H9 (cell line): ENCODE results near the gene GJA8. TPM values are rescaled to one million over a fixed set of nuclear protein-coding genes. Genes with fewer than 3 reads are reported as not detected.

ENCODE experiments used
- DNase-seq: peaks from one replicate; pipeline ENCODE4 v3.0.0-alpha.2; 2017
- H2AFZ ChIP-seq: one replicate; pipeline ENCODE4 v1.6.1; 2013; ENCODE audit warnings: mild to moderate bottlenecking, low read length, control low read depth, moderate library complexity
- H2AK5ac ChIP-seq: 2 replicates; pipeline ENCODE4 v1.6.1; 2013; ENCODE audit warnings: low read length, control low read depth, mixed read lengths; ENCODE audit not compliant: insufficient read length
- H2BK120ac ChIP-seq: one replicate; pipeline ENCODE4 v1.6.1; 2013; ENCODE audit warnings: low read depth, mild to moderate bottlenecking, low read length, control low read depth, inconsistent platforms; ENCODE audit not compliant: poor library complexity, severe bottlenecking
- H2BK12ac ChIP-seq: 2 replicates; pipeline ENCODE4 v1.6.1; 2013; ENCODE audit warnings: low read length, control low read depth, mixed read lengths, low read depth; ENCODE audit not compliant: insufficient read length
- H2BK15ac ChIP-seq: 2 replicates; pipeline ENCODE4 v1.6.1; 2013; ENCODE audit warnings: low read depth, low read length, control low read depth
- H2BK20ac ChIP-seq: one replicate; pipeline ENCODE4 v1.6.1; 2013; ENCODE audit warnings: low read depth, mild to moderate bottlenecking, low read length, control low read depth, inconsistent platforms; ENCODE audit not compliant: poor library complexity, severe bottlenecking
- H2BK5ac ChIP-seq: 2 replicates; pipeline ENCODE4 v1.6.1; 2013; ENCODE audit warnings: low read length, control low read depth, mixed read lengths; ENCODE audit not compliant: insufficient read length
- H3K14ac ChIP-seq: 2 replicates; pipeline ENCODE4 v1.6.1; 2013; ENCODE audit warnings: low read length, control low read depth; ENCODE audit not compliant: insufficient read depth
- H3K18ac ChIP-seq: 2 replicates; pipeline ENCODE4 v1.6.1; 2013; ENCODE audit warnings: low read depth, mild to moderate bottlenecking, mixed read lengths, low read length, control low read depth; ENCODE audit not compliant: insufficient read length
- H3K23ac ChIP-seq: 2 replicates; pipeline ENCODE4 v1.6.1; 2013; ENCODE audit warnings: low read length, control low read depth, mixed read lengths, low read depth; ENCODE audit not compliant: insufficient read length
- H3K23me2 ChIP-seq: 2 replicates; pipeline ENCODE4 v1.6.1; 2013; ENCODE audit warnings: low read depth, mild to moderate bottlenecking, mixed read lengths, low read length, control low read depth; ENCODE audit not compliant: insufficient read length, poor library complexity, severe bottlenecking
- H3K27ac ChIP-seq: 2 replicates; pipeline ENCODE4 v1.5.1; 2013; ENCODE audit warnings: low read length, control low read depth, mixed read lengths, low read depth; ENCODE audit not compliant: insufficient read length
- H3K27me3 ChIP-seq: 2 replicates; pipeline ENCODE4 v1.6.1; 2013; ENCODE audit warnings: low read length, control low read depth, inconsistent platforms; ENCODE audit not compliant: insufficient read depth
- H3K4ac ChIP-seq: 2 replicates; pipeline ENCODE4 v1.6.1; 2013; ENCODE audit warnings: low read depth, mild to moderate bottlenecking, control low read depth, inconsistent platforms, low read length, moderate library complexity
- H3K4me1 ChIP-seq: 2 replicates; pipeline ENCODE4 v1.6.1; 2013; ENCODE audit warnings: low read length, control low read depth, inconsistent platforms; ENCODE audit not compliant: insufficient read depth
- H3K4me2 ChIP-seq: 2 replicates; pipeline ENCODE4 v1.6.1; 2013; ENCODE audit warnings: low read length, control low read depth, mixed read lengths; ENCODE audit not compliant: insufficient read length, insufficient read depth
- H3K56ac ChIP-seq: 2 replicates; pipeline ENCODE4 v1.6.1; 2013; ENCODE audit warnings: low read depth, mild to moderate bottlenecking, mixed read lengths, low read length, control low read depth; ENCODE audit not compliant: insufficient read length
- H3K79me1 ChIP-seq: 2 replicates; pipeline ENCODE4 v1.6.1; 2013; ENCODE audit warnings: low read depth, mild to moderate bottlenecking, moderate library complexity, low read length, control low read depth, inconsistent platforms; ENCODE audit not compliant: insufficient read depth, poor library complexity, severe bottlenecking
- H3K79me2 ChIP-seq: 2 replicates; pipeline ENCODE4 v1.6.1; 2013; ENCODE audit warnings: low read length, control low read depth, inconsistent platforms; ENCODE audit not compliant: insufficient read depth
- H3K9ac ChIP-seq: 2 replicates; pipeline ENCODE4 v1.6.1; 2013; ENCODE audit warnings: low read length, control low read depth, mixed read lengths; ENCODE audit not compliant: insufficient read length; ENCODE audit errors: extremely low read depth
- H3K9me3 ChIP-seq: one replicate; pipeline ENCODE4 v1.6.1; 2013; ENCODE audit warnings: low read depth, low read length, inconsistent platforms; ENCODE audit not compliant: control insufficient read depth
- H3T11ph ChIP-seq: one replicate; pipeline ENCODE4 v1.6.1; 2013; ENCODE audit warnings: mild to moderate bottlenecking, low read length, control low read depth, inconsistent platforms
- H4K20me1 ChIP-seq: one replicate; pipeline ENCODE4 v1.6.1; 2013; ENCODE audit not compliant: control insufficient read depth, insufficient read length, insufficient read depth
- H4K5ac ChIP-seq: 2 replicates; pipeline ENCODE4 v1.6.1; 2013; ENCODE audit warnings: low read depth, mild to moderate bottlenecking, mixed read lengths, low read length, control low read depth; ENCODE audit not compliant: insufficient read length
- H4K8ac ChIP-seq: replicated peaks from 2 replicates; pipeline ENCODE4 v1.6.1; 2013; ENCODE audit warnings: low read length, control low read depth, mixed read lengths, low read depth; ENCODE audit not compliant: insufficient read length
- H4K91ac ChIP-seq: 2 replicates; pipeline ENCODE4 v1.6.1; 2013; ENCODE audit warnings: low read depth, mild to moderate bottlenecking, moderate library complexity, mixed read lengths, low read length, control low read depth; ENCODE audit not compliant: insufficient read length
- H3K27ac Mint-ChIP-seq, 3 experiments: 2 replicates in 2 of 3; 3 replicates in 1 of 3; pipeline ENCODE4 v1.8.0; 2020 to 2021; ENCODE audit warnings: mixed read lengths in 3 of 3, mild to moderate bottlenecking in 1 of 3, moderate library complexity in 1 of 3
- H3K27me3 Mint-ChIP-seq: 2 replicates; pipeline ENCODE4 v1.8.0; 2021; ENCODE audit warnings: low read depth, mild to moderate bottlenecking, moderate library complexity, mixed read lengths
- H3K36me3 Mint-ChIP-seq, 3 experiments: 2 replicates in 2 of 3; 3 replicates in 1 of 3; pipeline ENCODE4 v1.8.0; 2020 to 2021; ENCODE audit warnings: low read depth in 3 of 3, mixed read lengths in 3 of 3; ENCODE audit not compliant: insufficient read depth in 1 of 3
- H3K4me1 Mint-ChIP-seq, 2 experiments: 2 replicates each; pipeline ENCODE4 v1.8.0; 2020; ENCODE audit warnings: mixed read lengths in 2 of 2
- H3K4me3 Mint-ChIP-seq, 2 experiments: 2 replicates in 1 of 2; 3 replicates in 1 of 2; pipeline ENCODE4 v1.8.0; 2020 to 2021; ENCODE audit warnings: mild to moderate bottlenecking in 2 of 2, mixed read lengths in 2 of 2, moderate library complexity in 1 of 2
- H3K9me3 Mint-ChIP-seq, 2 experiments: 2 replicates in 1 of 2; 3 replicates in 1 of 2; pipeline ENCODE4 v1.8.0; 2020; ENCODE audit warnings: mild to moderate bottlenecking in 2 of 2, mixed read lengths in 2 of 2, moderate library complexity in 1 of 2
- CTCF ChIP-seq: fragments of 200-600 bp; sonication (generic); conservative IDR thresholded peaks from 3 replicates; pipeline ENCODE4 v1.8.0; 2021; ENCODE audit warnings: antibody characterized with exemption, mild to moderate bottlenecking
- WGBS: extraction: QIAGEN DNeasy Blood & Tissue Kit; methylation state at CpG from one replicate; pipeline ENCODE4 v1.1.7; 2013; ENCODE audit warnings: missing lambda C conversion rate, low lambda C conversion rate, mixed read lengths; ENCODE audit not compliant: insufficient read length; ENCODE audit errors: extremely low coverage; 5-methylcytosine and 5-hydroxymethylcytosine counted together
- total RNA-seq: library from RNA; stranded (reverse); gene quantifications from 2 replicates; pipeline ENCODE4 v1.2.1, GENCODE V29; 2021

The GJA8 gene
- total RNA-seq, 1 experiment from 2014 or later = not detected

- Histone ChIP-seq H4K91ac (no peak overlapping the region), H3K56ac (no peak overlapping the region), H3K27me3 (0 out of 2 replicates have a peak, but pooled peaks cover 3% of the 10 kb centered on the region), H2BK5ac (no peak overlapping the region), H3K23me2 (no peaks in the 10 kb centered on the region), H3K79me1 (no peaks in the 10 kb centered on the region), H3K9me3 (no peaks in the 10 kb centered on the region), H2BK12ac (no peak overlapping the region), H3K4me2 (no peak overlapping the region), H2BK20ac (no peak overlapping the region), H3K14ac (no peak overlapping the region), H3K23ac (no peak overlapping the region), H3K4ac (no peak overlapping the region), H3K27ac (no peak overlapping the region), H3K9ac (no peak overlapping the region), H2BK15ac (no peak overlapping the region), H4K20me1 (no peaks in the 10 kb centered on the region), H2AK5ac (no peak overlapping the region), H2AFZ (no peak overlapping the region), H3K79me2 (no peaks in the 10 kb centered on the region), H3K4me1 (no peaks in the 10 kb centered on the region), H2BK120ac (no peak overlapping the region), H4K8ac (no peak overlapping the region), H3T11ph (no peak overlapping the region), H3K18ac (no peak overlapping the region), H4K5ac (no peak overlapping the region)
- Mint-ChIP-seq H3K4me3 (no peak overlapping the region), H3K36me3 (peaks cover 3 to 10% (median 7%) of the 10 kb centered on the region in 3 experiments; a peak in 6 of 7 replicates), H3K27ac (no peak overlapping the region), H3K27me3 (no peaks in the 10 kb centered on the region), H3K9me3 (peaks cover 12% of the 10 kb centered on the region in 2 experiments), H3K4me1 (peaks cover 6 to 10% of the 10 kb centered on the region in 2 experiments)
- TF ChIP-seq CTCF = no peak
- no CpG with 5 or more reads among the region's 4 CpGs for WGBS
- DNase-seq = no peak
Measured at GRCh38 chr1:147878022-147878421, 24.6 kb upstream of the GJA8 start.
